Mucosa of gallbladder (tissue), 1 donor: ENCODE measurements around the gene ADPRH. TPM values are rescaled to one million over a fixed set of nuclear protein-coding genes. Genes with fewer than 3 reads are reported as not detected.

Source experiments
- DNase-seq: peaks from one replicate; pipeline ENCODE4 v3.0.0-alpha.2; 2020; ENCODE audit warnings: low spot score
- total RNA-seq: library from RNA; stranded (reverse); gene quantifications from one replicate; pipeline ENCODE4 v1.2.1, GENCODE V29; 2021
- donor health status: DM: no; HTN: no; CAD: no.

Gene ADPRH
- total RNA-seq, 1 donor from 2014 or later = 9.5 TPM

DNA sequence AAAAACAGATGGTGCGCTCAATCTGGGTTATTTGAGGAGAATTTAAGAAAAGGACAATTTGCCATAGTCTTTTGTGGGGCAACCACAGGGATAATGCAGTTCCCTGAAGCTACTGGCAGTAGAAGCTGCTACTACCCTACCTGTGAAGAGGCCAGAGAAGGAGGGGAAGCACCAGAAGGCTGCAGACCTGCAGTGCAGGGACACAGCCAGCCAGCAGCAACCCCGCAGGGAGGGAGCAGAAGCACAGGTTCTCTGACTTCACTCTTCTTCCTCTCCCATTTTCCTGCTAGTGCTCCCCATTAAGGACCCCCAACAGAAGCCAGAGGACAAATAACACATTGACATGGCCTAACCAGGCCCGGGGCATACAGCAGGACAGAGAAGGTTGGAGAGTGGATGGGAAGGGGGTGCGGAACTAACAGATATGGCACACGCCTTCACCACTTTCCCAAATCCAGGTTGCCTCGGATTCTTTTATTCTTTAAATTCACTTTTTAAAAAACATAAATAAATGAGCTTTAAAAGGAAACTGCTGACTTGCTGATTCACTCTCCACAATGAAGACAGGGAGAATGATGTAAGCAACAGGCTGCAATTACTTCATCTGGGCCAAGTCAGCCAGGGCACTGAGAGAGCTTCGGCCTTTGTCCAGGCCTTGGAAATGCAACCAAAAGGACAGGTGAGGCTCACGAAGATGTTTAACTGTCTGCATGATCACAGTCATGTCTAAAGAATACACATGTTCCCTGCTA lies 51.0 kb downstream of the ADPRH start:
- no peak for DNase-seq

- DNase-seq = no peak
Measured at GRCh38 chr3:119630880-119631329, 51.6 kb downstream of the ADPRH start.

DNA sequence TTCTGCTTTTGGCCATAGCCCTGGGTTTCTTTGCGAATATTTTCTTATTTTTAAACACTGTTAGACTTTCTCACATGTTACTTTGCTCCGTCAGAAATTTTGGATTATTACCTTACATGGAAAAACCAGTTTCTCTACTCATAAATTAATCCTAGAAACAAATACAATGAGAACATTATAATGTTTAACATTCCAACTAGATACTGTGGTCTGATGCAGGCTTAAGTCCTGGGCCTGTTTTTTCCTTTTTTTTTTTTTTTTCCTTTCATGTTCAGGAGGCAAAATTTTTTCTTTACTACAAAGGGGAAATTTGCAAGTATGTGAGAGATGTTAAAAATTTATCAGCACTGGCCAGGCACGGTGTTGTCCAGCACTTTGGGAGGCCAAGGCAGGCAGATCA lies 52.2 kb downstream of the ADPRH start:
- DNase-seq = no peak

- no peak for DNase-seq
Measured at GRCh38 chr3:119632216-119632615, 52.9 kb downstream of the ADPRH start.

- no peak for DNase-seq
Measured at GRCh38 chr3:119632829-119633228, 53.5 kb downstream of the ADPRH start.

GRCh38 chr3:119635719-119636118 lies 56.4 kb downstream of the ADPRH start:
- no peak for DNase-seq

DNA sequence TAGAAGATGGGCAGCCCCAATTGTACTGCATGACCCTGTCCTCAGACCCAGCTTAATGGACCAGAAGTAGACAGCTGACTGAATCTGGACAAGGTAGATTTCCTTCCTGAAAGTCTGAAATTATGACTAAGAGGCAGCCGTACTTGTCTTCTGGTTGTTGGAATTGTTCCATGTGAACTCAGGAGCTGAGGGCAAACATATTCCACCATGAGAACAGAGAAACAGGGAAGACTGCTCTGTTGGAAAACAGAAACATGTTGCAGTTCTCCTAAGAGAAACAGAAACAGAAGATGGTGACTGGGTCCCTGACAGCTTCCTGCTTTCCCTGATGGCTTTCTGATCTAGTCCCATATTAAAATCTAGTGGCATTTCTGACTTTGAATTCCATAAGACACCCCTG lies 57.0 kb downstream of the ADPRH start:
- no peak for DNase-seq

- no peak for DNase-seq
Measured at GRCh38 chr3:119636891-119637611, 57.8 kb downstream of the ADPRH start.

GRCh38 chr3:119637679-119638477 lies 58.6 kb downstream of the ADPRH start:
- no peak for DNase-seq

Other genes with a start within 250 kb of the ADPRH start
- gene TMEM39A, start 115.9 kb upstream of the ADPRH start, total RNA-seq = 35.3 TPM
- 17.9 TPM for gene POGLUT1, start 110.5 kb upstream of the ADPRH start, total RNA-seq
- gene TIMMDC1, start 80.9 kb upstream of the ADPRH start, total RNA-seq = 114 TPM
- 0.46 TPM for gene CD80, start 19.9 kb upstream of the ADPRH start, total RNA-seq
- gene PLA1A, start 18.4 kb downstream of the ADPRH start, total RNA-seq = 1.6 TPM
- 53.2 TPM for gene POPDC2, start 81.1 kb downstream of the ADPRH start, total RNA-seq
- 45.1 TPM for gene COX17, start 97.9 kb downstream of the ADPRH start, total RNA-seq
- gene CFAP91, start 123.5 kb downstream of the ADPRH start, total RNA-seq = 6.7 TPM
- 106 TPM for gene NR1I2, start 202.6 kb downstream of the ADPRH start, total RNA-seq